ENCODE results near the gene DNAH14.
"Not testable (repeated sequence)": the region's sequence is repeated elsewhere in the genome, so short reads cannot be mapped to it uniquely, and the experiment has no call there.

DNA sequence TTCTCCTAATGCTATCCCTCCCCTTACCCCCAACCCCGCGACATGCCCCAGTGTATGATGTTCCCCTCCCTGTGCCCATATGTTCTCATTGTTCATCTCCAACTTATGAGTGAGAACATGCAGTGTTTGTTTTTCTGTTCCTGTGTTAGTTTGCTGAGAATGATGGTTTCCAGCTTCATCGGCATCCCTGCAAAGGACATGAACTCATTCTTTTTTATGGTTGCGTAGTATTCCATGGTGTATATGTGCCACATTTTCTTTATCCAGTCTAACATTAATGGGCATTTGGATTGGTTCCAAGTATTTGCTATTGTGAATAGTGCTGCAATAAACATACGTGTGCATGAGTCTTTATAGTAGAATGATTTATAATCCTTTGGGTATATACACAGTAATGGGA is 78.6 kb downstream of the DNAH14 start:
- TF ChIP-seq, protein P1, sequence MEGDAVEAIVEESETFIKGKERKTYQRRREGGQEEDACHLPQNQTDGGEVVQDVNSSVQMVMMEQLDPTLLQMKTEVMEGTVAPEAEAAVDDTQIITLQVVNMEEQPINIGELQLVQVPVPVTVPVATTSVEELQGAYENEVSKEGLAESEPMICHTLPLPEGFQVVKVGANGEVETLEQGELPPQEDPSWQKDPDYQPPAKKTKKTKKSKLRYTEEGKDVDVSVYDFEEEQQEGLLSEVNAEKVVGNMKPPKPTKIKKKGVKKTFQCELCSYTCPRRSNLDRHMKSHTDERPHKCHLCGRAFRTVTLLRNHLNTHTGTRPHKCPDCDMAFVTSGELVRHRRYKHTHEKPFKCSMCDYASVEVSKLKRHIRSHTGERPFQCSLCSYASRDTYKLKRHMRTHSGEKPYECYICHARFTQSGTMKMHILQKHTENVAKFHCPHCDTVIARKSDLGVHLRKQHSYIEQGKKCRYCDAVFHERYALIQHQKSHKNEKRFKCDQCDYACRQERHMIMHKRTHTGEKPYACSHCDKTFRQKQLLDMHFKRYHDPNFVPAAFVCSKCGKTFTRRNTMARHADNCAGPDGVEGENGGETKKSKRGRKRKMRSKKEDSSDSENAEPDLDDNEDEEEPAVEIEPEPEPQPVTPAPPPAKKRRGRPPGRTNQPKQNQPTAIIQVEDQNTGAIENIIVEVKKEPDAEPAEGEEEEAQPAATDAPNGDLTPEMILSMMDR (IDR thresholded peaks at IDR 0.05 in 4 of 5, conservative IDR thresholded peaks at IDR 0.05 in 1 of 5), result not testable (repeated sequence)
- not testable (repeated sequence) for TF ChIP-seq POLR2A (IDR thresholded peaks at IDR 0.05)
